ENCODE data around the gene HELLS. TPM values are rescaled to one million over a fixed set of nuclear protein-coding genes. Genes with fewer than 3 reads are reported as not detected.

HELLS gene
- total and polyA plus RNA-seq, 2 experiments from 2014 or later, result 776 to 913 TPM

DNA sequence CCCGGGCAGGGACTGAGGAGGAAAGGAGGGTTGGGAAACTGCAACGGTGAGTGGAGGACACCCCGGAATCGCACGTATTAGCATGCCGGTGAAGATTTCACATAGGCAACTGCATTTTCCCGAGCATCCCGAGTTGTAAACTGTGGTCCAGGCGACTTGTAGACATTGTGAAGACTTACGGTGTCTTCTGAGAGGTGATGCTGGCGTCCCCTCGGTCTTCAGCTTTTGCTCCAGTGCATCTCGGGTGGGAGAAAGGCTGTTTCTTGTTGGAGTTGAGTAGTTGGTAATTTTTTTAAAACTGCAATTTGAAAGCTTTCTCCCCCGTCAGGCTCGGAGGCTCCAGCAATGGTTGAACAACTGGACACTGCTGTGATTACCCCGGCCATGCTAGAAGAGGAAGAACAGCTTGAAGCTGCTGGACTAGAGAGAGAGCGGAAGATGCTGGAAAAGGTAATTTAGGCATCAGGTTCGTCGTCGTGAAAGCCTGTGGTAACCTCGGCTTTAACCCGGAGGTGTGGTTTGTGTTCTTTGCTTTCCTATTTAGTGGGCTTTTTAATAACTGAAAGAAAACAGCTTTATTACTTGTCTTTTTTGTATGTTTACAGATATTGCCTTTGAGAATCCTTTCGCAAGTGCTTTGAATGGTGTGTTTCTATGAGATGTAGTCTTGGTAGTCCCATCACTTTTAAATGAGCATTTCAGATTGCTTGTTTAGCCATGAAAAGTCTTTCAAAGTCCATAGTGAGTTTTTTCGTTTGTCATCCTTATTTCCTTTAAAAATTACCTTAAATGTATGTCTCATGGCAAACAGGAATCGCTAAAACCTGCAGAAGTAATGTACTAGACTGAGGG, 687 bp downstream of the HELLS start:
- DNase-seq (ENCODE audit: low spot score), result no peak
- Histone ChIP-seq H3K4me3 (peak overlapping the region; percentile 97), H3K9me2 (ENCODE audit: insufficient read depth) (no peaks in the 10 kb centered on the region), H3K4me1 (ENCODE audit: insufficient read depth) (peaks cover 37% of the 10 kb centered on the region), H3F3A (replicated peaks; ENCODE audit: low read depth) (no peaks in the 10 kb centered on the region; the same call in 1 of the 2 replicates), H3K27me3 (ENCODE audit: insufficient read depth) (no peaks in the 10 kb centered on the region), H4K20me1 (replicated peaks; ENCODE audit: insufficient read depth) (peaks cover 9% of the 10 kb centered on the region; the same call in 1 of the 2 replicates), H3K27ac (ENCODE audit: low read depth) (peak overlapping the region; percentile 95), H3K4me2 (peak overlapping the region; percentile 92), H3K36me3 (ENCODE audit: insufficient read depth) (peaks cover 18% of the 10 kb centered on the region; the same call in 1 of the 2 replicates), H2AFZ (no peak overlapping the region; the same call in 1 of the 2 replicates), H3K79me2 (replicated peaks; ENCODE audit: insufficient read depth) (peaks cover 60% of the 10 kb centered on the region)
- peaks cover 49% of the 10 kb centered on the region for H3K36me3 Mint-ChIP-seq (ENCODE audit: low read depth)
- H3K27me3 Mint-ChIP-seq (ENCODE audit: insufficient read depth, low read depth, poor library complexity), result peaks cover 15% of the 10 kb centered on the region
- ATAC-seq, result no peak
- H3K27ac Mint-ChIP-seq, result peak overlapping the region; percentile 100
- H3K9me3 Mint-ChIP-seq, result peaks cover 3% of the 10 kb centered on the region; the same call in 1 of the 3 replicates
- TF ChIP-seq STAT1 (IDR thresholded peaks at IDR 0.05; ENCODE audit: unreplicated experiment) (no peak), NANOG (IDR thresholded peaks at IDR 0.05; ENCODE audit: borderline replicate concordance) (no peak), EZH2 (IDR thresholded peaks at IDR 0.05; ENCODE audit: low read depth, unreplicated experiment) (no peak), ZNF114 (CRISPR knock-in tag; IDR thresholded peaks at IDR 0.05) (no peak), JUNB (IDR thresholded peaks at IDR 0.05; ENCODE audit: unreplicated experiment) (no peak), POLR2AphosphoS5 (IDR thresholded peaks at IDR 0.05; ENCODE audit: low read depth) (no peak), CREB1 (CRISPR knock-in tag; IDR thresholded peaks at IDR 0.05; ENCODE audit: low read depth) (no peak), EZH2phosphoT487 (IDR thresholded peaks at IDR 0.05; ENCODE audit: unreplicated experiment) (no peak), ZNF331 (CRISPR knock-in tag; IDR thresholded peaks at IDR 0.05; ENCODE audit: low read depth) (no peak)
- TF ChIP-seq, protein P1, sequence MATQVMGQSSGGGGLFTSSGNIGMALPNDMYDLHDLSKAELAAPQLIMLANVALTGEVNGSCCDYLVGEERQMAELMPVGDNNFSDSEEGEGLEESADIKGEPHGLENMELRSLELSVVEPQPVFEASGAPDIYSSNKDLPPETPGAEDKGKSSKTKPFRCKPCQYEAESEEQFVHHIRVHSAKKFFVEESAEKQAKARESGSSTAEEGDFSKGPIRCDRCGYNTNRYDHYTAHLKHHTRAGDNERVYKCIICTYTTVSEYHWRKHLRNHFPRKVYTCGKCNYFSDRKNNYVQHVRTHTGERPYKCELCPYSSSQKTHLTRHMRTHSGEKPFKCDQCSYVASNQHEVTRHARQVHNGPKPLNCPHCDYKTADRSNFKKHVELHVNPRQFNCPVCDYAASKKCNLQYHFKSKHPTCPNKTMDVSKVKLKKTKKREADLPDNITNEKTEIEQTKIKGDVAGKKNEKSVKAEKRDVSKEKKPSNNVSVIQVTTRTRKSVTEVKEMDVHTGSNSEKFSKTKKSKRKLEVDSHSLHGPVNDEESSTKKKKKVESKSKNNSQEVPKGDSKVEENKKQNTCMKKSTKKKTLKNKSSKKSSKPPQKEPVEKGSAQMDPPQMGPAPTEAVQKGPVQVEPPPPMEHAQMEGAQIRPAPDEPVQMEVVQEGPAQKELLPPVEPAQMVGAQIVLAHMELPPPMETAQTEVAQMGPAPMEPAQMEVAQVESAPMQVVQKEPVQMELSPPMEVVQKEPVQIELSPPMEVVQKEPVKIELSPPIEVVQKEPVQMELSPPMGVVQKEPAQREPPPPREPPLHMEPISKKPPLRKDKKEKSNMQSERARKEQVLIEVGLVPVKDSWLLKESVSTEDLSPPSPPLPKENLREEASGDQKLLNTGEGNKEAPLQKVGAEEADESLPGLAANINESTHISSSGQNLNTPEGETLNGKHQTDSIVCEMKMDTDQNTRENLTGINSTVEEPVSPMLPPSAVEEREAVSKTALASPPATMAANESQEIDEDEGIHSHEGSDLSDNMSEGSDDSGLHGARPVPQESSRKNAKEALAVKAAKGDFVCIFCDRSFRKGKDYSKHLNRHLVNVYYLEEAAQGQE (IDR thresholded peaks at IDR 0.05; ENCODE audit: unreplicated experiment), result no peak
- TF ChIP-seq, protein P2, sequence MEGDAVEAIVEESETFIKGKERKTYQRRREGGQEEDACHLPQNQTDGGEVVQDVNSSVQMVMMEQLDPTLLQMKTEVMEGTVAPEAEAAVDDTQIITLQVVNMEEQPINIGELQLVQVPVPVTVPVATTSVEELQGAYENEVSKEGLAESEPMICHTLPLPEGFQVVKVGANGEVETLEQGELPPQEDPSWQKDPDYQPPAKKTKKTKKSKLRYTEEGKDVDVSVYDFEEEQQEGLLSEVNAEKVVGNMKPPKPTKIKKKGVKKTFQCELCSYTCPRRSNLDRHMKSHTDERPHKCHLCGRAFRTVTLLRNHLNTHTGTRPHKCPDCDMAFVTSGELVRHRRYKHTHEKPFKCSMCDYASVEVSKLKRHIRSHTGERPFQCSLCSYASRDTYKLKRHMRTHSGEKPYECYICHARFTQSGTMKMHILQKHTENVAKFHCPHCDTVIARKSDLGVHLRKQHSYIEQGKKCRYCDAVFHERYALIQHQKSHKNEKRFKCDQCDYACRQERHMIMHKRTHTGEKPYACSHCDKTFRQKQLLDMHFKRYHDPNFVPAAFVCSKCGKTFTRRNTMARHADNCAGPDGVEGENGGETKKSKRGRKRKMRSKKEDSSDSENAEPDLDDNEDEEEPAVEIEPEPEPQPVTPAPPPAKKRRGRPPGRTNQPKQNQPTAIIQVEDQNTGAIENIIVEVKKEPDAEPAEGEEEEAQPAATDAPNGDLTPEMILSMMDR (conservative IDR thresholded peaks at IDR 0.05; ENCODE audit: low read depth in 2 of 2), result no peak
- TF ChIP-seq, protein P3, sequence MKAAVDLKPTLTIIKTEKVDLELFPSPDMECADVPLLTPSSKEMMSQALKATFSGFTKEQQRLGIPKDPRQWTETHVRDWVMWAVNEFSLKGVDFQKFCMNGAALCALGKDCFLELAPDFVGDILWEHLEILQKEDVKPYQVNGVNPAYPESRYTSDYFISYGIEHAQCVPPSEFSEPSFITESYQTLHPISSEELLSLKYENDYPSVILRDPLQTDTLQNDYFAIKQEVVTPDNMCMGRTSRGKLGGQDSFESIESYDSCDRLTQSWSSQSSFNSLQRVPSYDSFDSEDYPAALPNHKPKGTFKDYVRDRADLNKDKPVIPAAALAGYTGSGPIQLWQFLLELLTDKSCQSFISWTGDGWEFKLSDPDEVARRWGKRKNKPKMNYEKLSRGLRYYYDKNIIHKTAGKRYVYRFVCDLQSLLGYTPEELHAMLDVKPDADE (IDR thresholded peaks at IDR 0.05), result no peak
- TF ChIP-seq, protein P4, sequence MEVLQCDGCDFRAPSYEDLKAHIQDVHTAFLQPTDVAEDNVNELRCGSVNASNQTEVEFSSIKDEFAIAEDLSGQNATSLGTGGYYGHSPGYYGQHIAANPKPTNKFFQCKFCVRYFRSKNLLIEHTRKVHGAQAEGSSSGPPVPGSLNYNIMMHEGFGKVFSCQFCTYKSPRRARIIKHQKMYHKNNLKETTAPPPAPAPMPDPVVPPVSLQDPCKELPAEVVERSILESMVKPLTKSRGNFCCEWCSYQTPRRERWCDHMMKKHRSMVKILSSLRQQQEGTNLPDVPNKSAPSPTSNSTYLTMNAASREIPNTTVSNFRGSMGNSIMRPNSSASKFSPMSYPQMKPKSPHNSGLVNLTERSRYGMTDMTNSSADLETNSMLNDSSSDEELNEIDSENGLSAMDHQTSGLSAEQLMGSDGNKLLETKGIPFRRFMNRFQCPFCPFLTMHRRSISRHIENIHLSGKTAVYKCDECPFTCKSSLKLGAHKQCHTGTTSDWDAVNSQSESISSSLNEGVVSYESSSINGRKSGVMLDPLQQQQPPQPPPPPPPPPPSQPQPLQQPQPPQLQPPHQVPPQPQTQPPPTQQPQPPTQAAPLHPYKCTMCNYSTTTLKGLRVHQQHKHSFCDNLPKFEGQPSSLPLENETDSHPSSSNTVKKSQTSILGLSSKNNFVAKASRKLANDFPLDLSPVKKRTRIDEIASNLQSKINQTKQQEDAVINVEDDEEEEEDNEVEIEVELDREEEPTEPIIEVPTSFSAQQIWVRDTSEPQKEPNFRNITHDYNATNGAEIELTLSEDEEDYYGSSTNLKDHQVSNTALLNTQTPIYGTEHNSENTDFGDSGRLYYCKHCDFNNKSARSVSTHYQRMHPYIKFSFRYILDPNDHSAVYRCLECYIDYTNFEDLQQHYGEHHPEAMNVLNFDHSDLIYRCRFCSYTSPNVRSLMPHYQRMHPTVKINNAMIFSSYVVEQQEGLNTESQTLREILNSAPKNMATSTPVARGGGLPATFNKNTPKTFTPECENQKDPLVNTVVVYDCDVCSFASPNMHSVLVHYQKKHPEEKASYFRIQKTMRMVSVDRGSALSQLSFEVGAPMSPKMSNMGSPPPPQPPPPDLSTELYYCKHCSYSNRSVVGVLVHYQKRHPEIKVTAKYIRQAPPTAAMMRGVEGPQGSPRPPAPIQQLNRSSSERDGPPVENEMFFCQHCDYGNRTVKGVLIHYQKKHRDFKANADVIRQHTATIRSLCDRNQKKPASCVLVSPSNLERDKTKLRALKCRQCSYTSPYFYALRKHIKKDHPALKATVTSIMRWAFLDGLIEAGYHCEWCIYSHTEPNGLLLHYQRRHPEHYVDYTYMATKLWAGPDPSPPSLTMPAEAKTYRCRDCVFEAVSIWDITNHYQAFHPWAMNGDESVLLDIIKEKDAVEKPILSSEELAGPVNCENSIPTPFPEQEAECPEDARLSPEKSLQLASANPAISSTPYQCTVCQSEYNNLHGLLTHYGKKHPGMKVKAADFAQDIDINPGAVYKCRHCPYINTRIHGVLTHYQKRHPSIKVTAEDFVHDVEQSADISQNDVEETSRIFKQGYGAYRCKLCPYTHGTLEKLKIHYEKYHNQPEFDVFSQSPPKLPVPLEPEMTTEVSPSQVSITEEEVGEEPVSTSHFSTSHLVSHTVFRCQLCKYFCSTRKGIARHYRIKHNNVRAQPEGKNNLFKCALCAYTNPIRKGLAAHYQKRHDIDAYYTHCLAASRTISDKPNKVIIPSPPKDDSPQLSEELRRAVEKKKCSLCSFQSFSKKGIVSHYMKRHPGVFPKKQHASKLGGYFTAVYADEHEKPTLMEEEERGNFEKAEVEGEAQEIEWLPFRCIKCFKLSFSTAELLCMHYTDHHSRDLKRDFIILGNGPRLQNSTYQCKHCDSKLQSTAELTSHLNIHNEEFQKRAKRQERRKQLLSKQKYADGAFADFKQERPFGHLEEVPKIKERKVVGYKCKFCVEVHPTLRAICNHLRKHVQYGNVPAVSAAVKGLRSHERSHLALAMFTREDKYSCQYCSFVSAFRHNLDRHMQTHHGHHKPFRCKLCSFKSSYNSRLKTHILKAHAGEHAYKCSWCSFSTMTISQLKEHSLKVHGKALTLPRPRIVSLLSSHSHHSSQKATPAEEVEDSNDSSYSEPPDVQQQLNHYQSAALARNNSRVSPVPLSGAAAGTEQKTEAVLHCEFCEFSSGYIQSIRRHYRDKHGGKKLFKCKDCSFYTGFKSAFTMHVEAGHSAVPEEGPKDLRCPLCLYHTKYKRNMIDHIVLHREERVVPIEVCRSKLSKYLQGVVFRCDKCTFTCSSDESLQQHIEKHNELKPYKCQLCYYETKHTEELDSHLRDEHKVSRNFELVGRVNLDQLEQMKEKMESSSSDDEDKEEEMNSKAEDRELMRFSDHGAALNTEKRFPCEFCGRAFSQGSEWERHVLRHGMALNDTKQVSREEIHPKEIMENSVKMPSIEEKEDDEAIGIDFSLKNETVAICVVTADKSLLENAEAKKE (CRISPR knock-in tag; IDR thresholded peaks at IDR 0.05), result no peak
- H3K4me3 Mint-ChIP-seq, result peak overlapping the region; percentile 100
- H3K4me1 Mint-ChIP-seq, result peaks cover 25% of the 10 kb centered on the region

Data from GM23338 (cell line).